Thoracic aorta (tissue), 2 donors: Measurements from ENCODE around the gene HNMT. TPM values are rescaled to one million over a fixed set of nuclear protein-coding genes. Genes with fewer than 3 reads are reported as not detected.
"Not testable (repeated sequence)": the region's sequence is repeated elsewhere in the genome, so short reads cannot be mapped to it uniquely, and the experiment has no call there.

ENCODE experiments used
- ATAC-seq: fragments of 150-250 bp; one replicate; pipeline ENCODE4 v1.8.0; 2017; ENCODE audit warnings: low read depth; ENCODE audit not compliant: insufficient number of reproducible peaks, low FRiP score
- DNase-seq: peaks from one replicate; pipeline ENCODE4 v3.0.0-alpha.2; 2020; ENCODE audit warnings: low spot score
- H3K27ac ChIP-seq, 2 donors: fragments of 200-600 bp; sonication (generic); 1 replicate in 1 of 2; 2 replicates in 1 of 2; pipeline ENCODE4 v1.5.1; 2016; ENCODE audit warnings: mild to moderate bottlenecking in 2 of 2, moderate library complexity in 2 of 2
- H3K27me3 ChIP-seq: fragments of 200-600 bp; sonication (generic); replicated peaks from 2 replicates; pipeline ENCODE4 v1.6.0; 2016; ENCODE audit warnings: mild to moderate bottlenecking; ENCODE audit not compliant: insufficient read depth
- H3K36me3 ChIP-seq: fragments of 200-600 bp; sonication (generic); one replicate; pipeline ENCODE4 v1.5.1; 2016
- H3K4me1 ChIP-seq, 2 donors: fragments of 200-600 bp; sonication (generic); 1 replicate in 1 of 2; 2 replicates in 1 of 2; pipeline versions ENCODE4 v1.5.1 to v1.6.0; 2016; ENCODE audit warnings: low read depth in 2 of 2, mild to moderate bottlenecking in 1 of 2; ENCODE audit not compliant: control insufficient read depth in 1 of 2
- H3K4me3 ChIP-seq: fragments of 200-600 bp; sonication (generic); 2 replicates; pipeline ENCODE4 v1.5.1; 2016; ENCODE audit warnings: mild to moderate bottlenecking
- H3K9me3 ChIP-seq: fragments of 200-600 bp; sonication (generic); 2 replicates; pipeline ENCODE4 v1.5.1; 2016
- total RNA-seq, 2 donors: library from RNA; depleted of rRNA; stranded (reverse); fragments of >200 nt; gene quantifications; one replicate each; pipeline versions ENCODE4 v1.1.0 to v1.2.3, GENCODE V29; 2016
- TF ChIP-seq, protein P1 (sequence below): fragments of 200-600 bp; sonication (generic); IDR thresholded peaks from one replicate; pipeline ENCODE4 v1.5.1; 2019; ENCODE audit warnings: antibody characterized with exemption

Gene HNMT
- total RNA-seq, result 10 to 100 TPM; 57.0 to 67.2 TPM

- ATAC-seq, result peak; percentile 83
Observed at GRCh38 chr2:137964066-137964858, at the start of gene HNMT. HNMT (plus strand) TSS chr2:137964473; CDS start chr2:137964492, 19 bp downstream.

GRCh38 chr2:137921105-137921880 lies 43.0 kb upstream of the HNMT start:
- H3K36me3 ChIP-seq, result no peaks in the 10 kb centered on the region
- H3K27ac ChIP-seq, result no peak overlapping the region
- no peak for DNase-seq
- no peaks in the 10 kb centered on the region for H3K9me3 ChIP-seq
- TF ChIP-seq, protein P1, sequence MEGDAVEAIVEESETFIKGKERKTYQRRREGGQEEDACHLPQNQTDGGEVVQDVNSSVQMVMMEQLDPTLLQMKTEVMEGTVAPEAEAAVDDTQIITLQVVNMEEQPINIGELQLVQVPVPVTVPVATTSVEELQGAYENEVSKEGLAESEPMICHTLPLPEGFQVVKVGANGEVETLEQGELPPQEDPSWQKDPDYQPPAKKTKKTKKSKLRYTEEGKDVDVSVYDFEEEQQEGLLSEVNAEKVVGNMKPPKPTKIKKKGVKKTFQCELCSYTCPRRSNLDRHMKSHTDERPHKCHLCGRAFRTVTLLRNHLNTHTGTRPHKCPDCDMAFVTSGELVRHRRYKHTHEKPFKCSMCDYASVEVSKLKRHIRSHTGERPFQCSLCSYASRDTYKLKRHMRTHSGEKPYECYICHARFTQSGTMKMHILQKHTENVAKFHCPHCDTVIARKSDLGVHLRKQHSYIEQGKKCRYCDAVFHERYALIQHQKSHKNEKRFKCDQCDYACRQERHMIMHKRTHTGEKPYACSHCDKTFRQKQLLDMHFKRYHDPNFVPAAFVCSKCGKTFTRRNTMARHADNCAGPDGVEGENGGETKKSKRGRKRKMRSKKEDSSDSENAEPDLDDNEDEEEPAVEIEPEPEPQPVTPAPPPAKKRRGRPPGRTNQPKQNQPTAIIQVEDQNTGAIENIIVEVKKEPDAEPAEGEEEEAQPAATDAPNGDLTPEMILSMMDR, result no peak
- no peaks in the 10 kb centered on the region for H3K27me3 ChIP-seq
- no peak overlapping the region for H3K4me3 ChIP-seq
- peaks cover 0 to 6% of the 10 kb centered on the region in 2 donors for H3K4me1 ChIP-seq
- no peak for ATAC-seq

More at GRCh38 chr2:137964066-137964858, at the start of gene HNMT:
- no peaks in the 10 kb centered on the region for H3K36me3 ChIP-seq
- TF ChIP-seq, protein P1, result no peak
- no peaks in the 10 kb centered on the region for H3K27me3 ChIP-seq
- DNase-seq, result no peak
- peak within 1 kb of the TSS; percentile 78 for H3K4me3 ChIP-seq
- no peaks in the 10 kb centered on the region for H3K9me3 ChIP-seq
- peak within 1 kb of the TSS; percentile 91 for H3K27ac ChIP-seq
- peaks cover 12 to 41% of the 10 kb centered on the region in 2 donors for H3K4me1 ChIP-seq

DNA sequence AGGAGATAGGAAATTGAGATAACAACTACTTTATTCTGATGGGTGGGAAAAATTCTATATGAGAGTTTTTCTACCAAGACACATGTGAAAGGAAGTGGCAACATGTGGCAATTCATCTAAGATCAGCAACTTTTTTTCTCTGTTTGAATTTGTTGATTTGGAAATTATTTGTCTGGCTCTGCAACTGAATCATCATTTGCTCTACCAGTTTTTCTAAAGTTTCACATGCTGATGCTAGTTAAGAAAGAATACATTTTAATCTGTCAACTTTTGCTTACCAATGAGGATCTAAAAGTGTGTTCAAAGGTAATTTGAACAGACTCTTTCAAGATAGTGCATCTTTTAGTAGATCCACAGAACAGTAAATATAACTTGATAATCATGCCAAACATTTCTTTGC lies 42.1 kb upstream of the HNMT start:
- H3K27ac ChIP-seq, H3K9me3 ChIP-seq, H3K4me3 ChIP-seq, H3K4me1 ChIP-seq, ATAC-seq, H3K27me3 ChIP-seq, H3K36me3 ChIP-seq, DNase-seq: not testable (repeated sequence)

GRCh38 chr2:137924019-137924418 lies 40.3 kb upstream of the HNMT start:
- Histone ChIP-seq H3K36me3 (no peaks in the 10 kb centered on the region), H3K9me3 (no peaks in the 10 kb centered on the region), H3K4me1 (peaks cover 0 to 6% of the 10 kb centered on the region in 2 donors), H3K27ac (no peak overlapping the region), H3K4me3 (peak overlapping the region; percentile 14), H3K27me3 (no peaks in the 10 kb centered on the region)
- ATAC-seq (no peak), DNase-seq (no peak)
- TF ChIP-seq, protein P1, result no peak

DNA sequence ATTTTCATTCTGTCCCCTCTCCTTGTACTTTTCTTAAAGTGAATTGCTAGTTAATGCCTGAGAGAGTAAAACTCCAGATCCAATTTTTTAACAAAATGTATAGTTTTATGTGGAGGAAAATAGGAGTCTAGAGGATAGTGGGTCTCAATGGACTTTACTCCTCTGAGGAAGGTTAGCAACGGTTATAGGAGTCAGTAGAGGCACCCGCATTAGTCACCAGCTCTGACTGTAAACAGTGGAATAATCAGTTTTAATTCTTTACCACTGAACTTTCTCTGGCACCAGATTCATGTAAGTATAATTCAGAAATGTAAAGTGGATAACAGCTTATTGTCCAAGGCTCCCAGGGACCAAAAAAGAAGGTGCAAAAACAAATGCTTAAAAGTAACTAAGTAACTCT lies 38.7 kb upstream of the HNMT start:
- Histone ChIP-seq H3K27ac (no peak overlapping the region), H3K9me3 (no peaks in the 10 kb centered on the region), H3K36me3 (no peaks in the 10 kb centered on the region), H3K27me3 (no peaks in the 10 kb centered on the region), H3K4me1 (peaks cover 0 to 6% of the 10 kb centered on the region in 2 donors), H3K4me3 (no peak overlapping the region)
- TF ChIP-seq, protein P1, result no peak
- ATAC-seq (no peak), DNase-seq (no peak)
